GM18498 (cell line): ENCODE data around the gene C22orf31.
"Not testable (repeated sequence)": the region's sequence is repeated elsewhere in the genome, so short reads cannot be mapped to it uniquely, and the experiment has no call there.

Experiments used
- ATAC-seq: cut with Tn5 transposase; IDR thresholded peaks from one replicate; pipeline ENCODE4 v1.9.1; 2021; ENCODE audit warnings: mild to moderate bottlenecking, moderate library complexity; ENCODE audit not compliant: unreplicated experiment

C22orf31 gene

GRCh38 chr22:29055192-29055830 is 6.3 kb downstream of the C22orf31 start:
- ATAC-seq: no peak

DNA sequence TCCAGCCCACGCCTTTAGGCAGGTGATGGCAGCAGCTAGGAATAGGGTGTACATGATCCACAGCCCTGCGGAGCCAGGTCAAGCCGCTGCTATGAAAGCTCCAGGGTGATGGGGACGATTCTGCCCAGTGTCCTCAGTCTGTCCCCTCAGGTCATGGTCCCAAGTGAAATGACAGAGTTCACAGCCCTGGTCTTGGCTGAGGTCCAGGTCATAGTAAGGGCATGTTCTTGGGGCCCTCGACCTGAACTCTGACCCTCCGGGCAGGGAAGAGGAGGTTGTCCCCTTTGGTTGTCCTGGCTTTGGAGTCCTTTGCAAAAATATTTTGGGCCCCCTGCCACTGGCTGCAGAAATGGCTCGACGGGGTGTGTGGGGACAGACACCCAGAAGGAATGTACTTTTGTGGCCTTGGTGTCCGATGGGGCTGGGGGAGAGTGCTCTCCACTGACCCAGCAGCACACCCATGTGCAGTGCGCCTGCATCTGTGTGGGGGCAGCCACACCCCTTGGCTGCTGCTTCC is 7.3 kb downstream of the C22orf31 start:
- no peak for ATAC-seq

- no peak for ATAC-seq
Observed at GRCh38 chr22:29053048-29053702, 8.5 kb downstream of the C22orf31 start.

DNA sequence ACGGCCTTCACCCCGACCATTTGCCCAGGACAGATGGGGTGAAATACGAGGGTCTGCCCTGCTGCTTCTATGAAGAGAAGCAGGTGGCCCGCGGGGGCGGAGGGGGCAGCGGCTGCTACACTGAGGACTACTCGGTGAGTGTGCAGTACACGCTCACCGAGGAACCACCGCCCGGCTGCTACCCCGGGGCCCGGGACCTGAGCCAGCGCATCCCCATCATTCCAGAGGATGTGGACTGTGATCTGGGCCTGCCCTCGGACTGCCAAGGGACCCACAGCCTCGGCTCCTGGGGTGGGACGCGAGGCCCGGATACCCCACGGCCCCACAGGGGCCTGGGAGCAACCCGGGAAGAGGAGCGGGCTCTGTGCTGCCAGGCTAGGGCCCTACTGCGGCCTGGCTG is 11.2 kb downstream of the C22orf31 start:
- ATAC-seq: no peak

DNA sequence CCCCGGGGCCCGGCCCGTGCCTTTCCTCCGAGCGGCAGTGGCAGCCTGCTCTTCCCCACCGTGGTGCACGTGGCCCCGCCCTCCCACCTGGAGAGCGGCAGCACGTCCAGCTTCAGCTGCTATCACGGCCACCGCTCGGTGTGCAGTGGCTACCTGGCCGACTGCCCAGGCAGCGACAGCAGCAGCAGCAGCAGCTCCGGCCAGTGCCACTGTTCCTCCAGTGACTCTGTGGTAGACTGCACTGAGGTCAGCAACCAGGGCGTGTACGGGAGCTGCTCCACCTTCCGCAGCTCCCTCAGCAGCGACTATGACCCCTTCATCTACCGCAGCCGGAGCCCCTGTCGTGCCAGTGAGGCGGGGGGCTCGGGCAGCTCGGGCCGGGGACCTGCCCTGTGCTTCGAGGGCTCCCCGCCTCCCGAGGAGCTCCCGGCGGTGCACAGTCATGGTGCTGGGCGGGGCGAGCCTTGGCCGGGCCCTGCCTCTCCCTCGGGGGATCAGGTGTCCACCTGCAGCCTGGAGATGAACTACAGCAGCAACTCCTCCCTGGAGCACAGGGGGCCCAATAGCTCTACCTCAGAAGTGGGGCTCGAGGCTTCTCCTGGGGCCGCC is 11.9 kb downstream of the C22orf31 start:
- ATAC-seq: no peak

- no peak for ATAC-seq
Observed at GRCh38 chr22:29048822-29049654, 12.6 kb downstream of the C22orf31 start.

- ATAC-seq: no peak
Observed at GRCh38 chr22:29044657-29045176, 16.9 kb downstream of the C22orf31 start.

- ATAC-seq: no peak
Observed at GRCh38 chr22:29043906-29044575, 17.6 kb downstream of the C22orf31 start.

DNA sequence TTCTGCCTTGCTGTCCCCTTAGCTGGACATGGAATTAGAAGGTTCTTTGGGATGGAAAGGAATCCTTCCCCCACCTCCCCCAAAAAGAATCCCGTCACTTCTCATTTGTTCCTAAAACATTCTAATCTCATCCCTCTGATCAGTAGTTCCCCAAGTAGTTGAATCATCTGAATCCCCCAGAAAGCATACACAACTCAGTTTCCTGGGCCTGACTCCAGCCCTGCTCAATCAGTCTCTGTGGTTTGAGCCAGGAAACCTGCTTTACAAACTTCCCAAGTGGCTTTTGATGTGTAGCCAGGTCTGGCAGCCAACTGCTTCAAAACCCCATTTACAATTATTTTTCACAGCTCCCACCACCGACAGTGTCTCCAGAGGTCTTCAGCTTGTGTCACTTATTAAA is 20.2 kb downstream of the C22orf31 start:
- ATAC-seq: no peak

DNA sequence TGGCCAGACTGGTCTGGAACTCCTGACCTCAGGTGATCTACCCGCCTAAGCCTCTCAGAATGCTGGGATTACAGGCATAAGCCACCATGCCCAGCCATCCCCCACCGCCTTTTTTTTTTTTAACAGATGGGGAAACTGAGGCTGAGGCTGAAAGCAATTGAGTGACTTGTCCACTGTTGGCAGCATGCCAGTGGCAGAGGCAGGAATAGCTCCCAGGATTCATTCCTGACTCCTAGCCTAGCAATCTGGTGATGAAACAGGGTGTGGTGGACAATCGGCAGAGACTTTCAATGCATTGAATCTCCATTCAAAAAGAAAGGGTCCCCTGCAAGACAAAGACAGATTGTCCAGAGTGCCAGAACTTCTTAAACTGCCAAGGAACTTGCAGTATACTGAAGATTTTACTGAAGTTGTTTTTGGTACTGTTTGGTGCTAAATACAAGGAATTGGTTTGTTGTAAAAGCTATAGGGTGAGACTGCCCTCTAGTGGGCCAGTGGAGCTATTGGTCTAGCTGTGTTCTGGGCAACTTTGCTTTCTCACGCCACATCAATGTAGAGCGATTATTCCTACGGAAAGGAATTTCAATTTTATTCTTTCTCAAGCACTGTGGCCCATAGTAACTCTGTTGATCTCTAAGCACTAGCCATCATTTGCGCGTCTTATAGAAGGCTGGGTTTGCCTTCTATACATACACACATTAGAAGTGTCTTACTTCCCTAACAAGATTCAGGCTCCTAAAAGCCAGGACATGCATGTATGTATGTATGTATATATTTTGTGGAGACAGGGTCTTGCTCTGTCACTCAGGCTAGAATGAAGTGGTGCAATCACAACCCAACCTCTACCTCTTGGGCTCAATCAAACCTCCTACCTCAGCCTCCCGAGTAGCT is 21.0 kb downstream of the C22orf31 start:
- no peak for ATAC-seq

DNA sequence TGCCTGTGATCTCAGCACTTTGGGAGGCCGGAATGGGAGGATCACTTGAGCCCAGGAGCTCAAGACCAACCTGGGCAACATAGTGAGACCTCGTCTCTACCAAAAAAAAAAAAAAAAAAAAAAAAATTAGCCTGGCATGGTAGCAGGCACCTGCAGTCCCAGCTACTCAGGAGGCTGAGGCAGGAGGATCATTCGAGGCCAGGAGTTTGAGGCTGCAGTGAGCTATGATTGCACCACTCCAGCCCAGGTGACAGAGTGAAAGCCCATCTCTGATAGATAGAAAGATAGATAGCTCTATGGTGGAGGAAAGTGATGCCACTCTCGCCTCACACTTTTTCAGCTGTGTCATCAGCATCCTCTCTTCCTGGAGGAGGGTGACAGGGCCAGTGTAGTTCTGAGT is 21.9 kb downstream of the C22orf31 start:
- ATAC-seq: not testable (repeated sequence)

GRCh38 chr22:29039148-29039547 is 22.5 kb downstream of the C22orf31 start:
- no peak for ATAC-seq

GRCh38 chr22:29037340-29037932 is 24.2 kb downstream of the C22orf31 start:
- no peak for ATAC-seq

DNA sequence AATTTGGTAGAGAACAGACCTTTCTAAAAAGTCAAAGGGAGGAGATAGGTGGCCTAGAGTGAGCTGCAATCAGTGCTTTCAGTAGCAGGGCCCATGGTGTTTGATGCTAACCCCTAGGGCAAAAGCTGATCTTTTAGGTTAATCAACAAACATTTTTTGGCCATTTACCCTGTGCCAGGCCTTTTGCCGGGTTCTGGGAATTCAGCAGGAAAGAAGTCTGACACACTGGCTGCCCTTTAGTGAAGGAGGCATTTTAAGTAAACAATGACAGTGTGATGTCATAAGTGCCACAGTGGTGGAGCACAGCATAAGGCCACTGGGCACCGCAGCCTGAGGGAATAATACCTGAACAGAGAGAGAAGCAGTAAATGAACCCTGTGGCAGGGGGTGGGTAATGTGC is 29.0 kb downstream of the C22orf31 start:
- ATAC-seq: no peak

DNA sequence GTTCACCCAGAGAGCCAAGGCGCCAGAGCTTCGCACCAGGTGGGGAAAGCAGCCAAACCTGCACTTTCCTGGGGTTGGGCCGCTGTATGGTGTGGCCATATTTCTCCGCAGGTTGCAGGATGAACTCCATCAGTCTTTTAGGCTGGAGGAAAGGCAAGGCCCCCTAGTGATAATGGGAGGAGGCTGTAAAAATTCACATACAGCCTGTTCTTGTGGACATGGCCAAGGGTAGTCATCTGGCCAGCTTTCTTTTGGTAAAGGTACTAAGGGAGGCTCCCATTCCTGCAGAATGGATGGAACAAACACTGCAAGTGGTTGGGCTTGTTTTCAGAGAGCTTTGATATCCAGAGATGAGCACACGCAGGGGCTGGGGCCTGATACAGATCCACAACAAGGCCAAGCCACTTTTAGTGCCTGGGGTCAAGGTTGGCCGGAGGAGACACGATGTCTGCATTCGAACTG is 29.6 kb downstream of the C22orf31 start:
- no peak for ATAC-seq

- ATAC-seq: no peak
Observed at GRCh38 chr22:29031227-29032011, 30.2 kb downstream of the C22orf31 start.

GRCh38 chr22:29030618-29031226 is 30.9 kb downstream of the C22orf31 start:
- no peak for ATAC-seq
